ENCODE measurements around the gene SBF1.

The SBF1 gene

GRCh38 chr22:50447576-50448551 lies 27.0 kb downstream of the SBF1 start:
- Histone ChIP-seq H3K4me1 (ENCODE audit: control insufficient read depth, insufficient read depth, low read length) (peaks cover 14% of the 10 kb centered on the region), H3K36me3 (ENCODE audit: control insufficient read depth in 2 of 2, insufficient read depth in 2 of 2, low read length in 2 of 2) (peaks cover 22 to 26% of the 10 kb centered on the region in 2 donors), H3K27me3 (ENCODE audit: control insufficient read depth in 1 of 2, insufficient read depth in 2 of 2, low read length in 2 of 2) (no peaks in the 10 kb centered on the region), H3K4me3 (ENCODE audit: low read length in 2 of 2) (no peak overlapping the region), H3K9ac (ENCODE audit: low read length in 2 of 2) (no peak overlapping the region), H3K27ac (ENCODE audit: low read length) (no peak overlapping the region), H3K9me3 (ENCODE audit: control insufficient read depth in 2 of 2, low read length in 2 of 2) (no peaks in the 10 kb centered on the region)

GRCh38 chr22:50446708-50447575 lies 27.9 kb downstream of the SBF1 start:
- Histone ChIP-seq H3K27me3 (ENCODE audit: control insufficient read depth in 1 of 2, insufficient read depth in 2 of 2, low read length in 2 of 2) (no peaks in the 10 kb centered on the region), H3K9me3 (ENCODE audit: control insufficient read depth in 2 of 2, low read length in 2 of 2) (no peaks in the 10 kb centered on the region), H3K9ac (ENCODE audit: low read length in 2 of 2) (no peak overlapping the region), H3K4me3 (ENCODE audit: low read length in 2 of 2) (no peak overlapping the region), H3K36me3 (ENCODE audit: control insufficient read depth in 2 of 2, insufficient read depth in 2 of 2, low read length in 2 of 2) (peaks cover 20 to 27% of the 10 kb centered on the region in 2 donors), H3K4me1 (ENCODE audit: control insufficient read depth, insufficient read depth, low read length) (peaks cover 14% of the 10 kb centered on the region), H3K27ac (ENCODE audit: low read length) (no peak overlapping the region)

GRCh38 chr22:50445880-50446707 lies 28.7 kb downstream of the SBF1 start:
- H3K9me3 ChIP-seq (ENCODE audit: control insufficient read depth in 2 of 2, low read length in 2 of 2): no peaks in the 10 kb centered on the region
- no peak overlapping the region for H3K27ac ChIP-seq (ENCODE audit: low read length)
- H3K4me1 ChIP-seq (ENCODE audit: control insufficient read depth, insufficient read depth, low read length): peaks cover 14% of the 10 kb centered on the region
- no peak overlapping the region for H3K9ac ChIP-seq (ENCODE audit: low read length in 2 of 2)
- peaks cover 24 to 29% of the 10 kb centered on the region in 2 donors for H3K36me3 ChIP-seq (ENCODE audit: control insufficient read depth in 2 of 2, insufficient read depth in 2 of 2, low read length in 2 of 2)
- H3K4me3 ChIP-seq (ENCODE audit: low read length in 2 of 2): no peak overlapping the region
- no peaks in the 10 kb centered on the region for H3K27me3 ChIP-seq (ENCODE audit: control insufficient read depth in 1 of 2, insufficient read depth in 2 of 2, low read length in 2 of 2)

- Histone ChIP-seq H3K4me3 (ENCODE audit: low read length in 2 of 2) (no peak overlapping the region), H3K36me3 (ENCODE audit: control insufficient read depth in 2 of 2, insufficient read depth in 2 of 2, low read length in 2 of 2) (peaks cover 29 to 30% of the 10 kb centered on the region in 2 donors), H3K27me3 (ENCODE audit: control insufficient read depth in 1 of 2, insufficient read depth in 2 of 2, low read length in 2 of 2) (no peaks in the 10 kb centered on the region), H3K9me3 (ENCODE audit: control insufficient read depth in 2 of 2, low read length in 2 of 2) (no peaks in the 10 kb centered on the region), H3K4me1 (ENCODE audit: control insufficient read depth, insufficient read depth, low read length) (peaks cover 14% of the 10 kb centered on the region), H3K27ac (ENCODE audit: low read length) (no peak overlapping the region), H3K9ac (ENCODE audit: low read length in 2 of 2) (no peak overlapping the region)
These were observed 29.6 kb downstream of the SBF1 start for GRCh38 chr22:50445071-50445879.

- H3K4me1 ChIP-seq (ENCODE audit: control insufficient read depth, insufficient read depth, low read length): peaks cover 14% of the 10 kb centered on the region
- no peak overlapping the region for H3K4me3 ChIP-seq (ENCODE audit: low read length in 2 of 2)
- H3K9ac ChIP-seq (ENCODE audit: low read length in 2 of 2): no peak overlapping the region
- no peak overlapping the region for H3K27ac ChIP-seq (ENCODE audit: low read length)
- H3K36me3 ChIP-seq (ENCODE audit: control insufficient read depth in 2 of 2, insufficient read depth in 2 of 2, low read length in 2 of 2): peaks cover 26 to 29% of the 10 kb centered on the region in 2 donors
- no peaks in the 10 kb centered on the region for H3K9me3 ChIP-seq (ENCODE audit: control insufficient read depth in 2 of 2, low read length in 2 of 2)
- no peaks in the 10 kb centered on the region for H3K27me3 ChIP-seq (ENCODE audit: control insufficient read depth in 1 of 2, insufficient read depth in 2 of 2, low read length in 2 of 2)
These were observed 30.2 kb downstream of the SBF1 start for GRCh38 chr22:50444663-50445062.

- H3K36me3 ChIP-seq (ENCODE audit: control insufficient read depth in 2 of 2, insufficient read depth in 2 of 2, low read length in 2 of 2): peaks cover 26 to 31% of the 10 kb centered on the region in 2 donors
- peaks cover 14% of the 10 kb centered on the region for H3K4me1 ChIP-seq (ENCODE audit: control insufficient read depth, insufficient read depth, low read length)
- H3K4me3 ChIP-seq (ENCODE audit: low read length in 2 of 2): no peak overlapping the region
- H3K9me3 ChIP-seq (ENCODE audit: control insufficient read depth in 2 of 2, low read length in 2 of 2): no peaks in the 10 kb centered on the region
- H3K27ac ChIP-seq (ENCODE audit: low read length): no peak overlapping the region
- no peaks in the 10 kb centered on the region for H3K27me3 ChIP-seq (ENCODE audit: control insufficient read depth in 1 of 2, insufficient read depth in 2 of 2, low read length in 2 of 2)
- H3K9ac ChIP-seq (ENCODE audit: low read length in 2 of 2): no peak overlapping the region
These were observed 30.8 kb downstream of the SBF1 start for GRCh38 chr22:50443801-50444625.

GRCh38 chr22:50443197-50443596 lies 31.6 kb downstream of the SBF1 start:
- Histone ChIP-seq H3K4me3 (ENCODE audit: low read length in 2 of 2) (no peak overlapping the region), H3K9ac (ENCODE audit: low read length in 2 of 2) (no peak overlapping the region), H3K27ac (ENCODE audit: low read length) (no peak overlapping the region), H3K4me1 (ENCODE audit: control insufficient read depth, insufficient read depth, low read length) (peaks cover 14% of the 10 kb centered on the region), H3K27me3 (ENCODE audit: control insufficient read depth in 1 of 2, insufficient read depth in 2 of 2, low read length in 2 of 2) (no peaks in the 10 kb centered on the region), H3K9me3 (ENCODE audit: control insufficient read depth in 2 of 2, low read length in 2 of 2) (no peaks in the 10 kb centered on the region), H3K36me3 (ENCODE audit: control insufficient read depth in 2 of 2, insufficient read depth in 2 of 2, low read length in 2 of 2) (peaks cover 23 to 32% of the 10 kb centered on the region in 2 donors)

- Histone ChIP-seq H3K4me3 (ENCODE audit: low read length in 2 of 2) (no peak overlapping the region), H3K9ac (ENCODE audit: low read length in 2 of 2) (no peak overlapping the region), H3K27me3 (ENCODE audit: control insufficient read depth in 1 of 2, insufficient read depth in 2 of 2, low read length in 2 of 2) (no peaks in the 10 kb centered on the region), H3K27ac (ENCODE audit: low read length) (no peak overlapping the region), H3K36me3 (ENCODE audit: control insufficient read depth in 2 of 2, insufficient read depth in 2 of 2, low read length in 2 of 2) (peaks cover 12 to 28% of the 10 kb centered on the region in 2 donors), H3K9me3 (ENCODE audit: control insufficient read depth in 2 of 2, low read length in 2 of 2) (no peaks in the 10 kb centered on the region), H3K4me1 (ENCODE audit: control insufficient read depth, insufficient read depth, low read length) (peaks cover 14% of the 10 kb centered on the region)
These were observed 33.3 kb downstream of the SBF1 start for GRCh38 chr22:50441428-50441993.

Data from stomach smooth muscle (tissue), 2 donors.